ENCODE data around the gene CCT5.

- TF ChIP-seq, protein P1, sequence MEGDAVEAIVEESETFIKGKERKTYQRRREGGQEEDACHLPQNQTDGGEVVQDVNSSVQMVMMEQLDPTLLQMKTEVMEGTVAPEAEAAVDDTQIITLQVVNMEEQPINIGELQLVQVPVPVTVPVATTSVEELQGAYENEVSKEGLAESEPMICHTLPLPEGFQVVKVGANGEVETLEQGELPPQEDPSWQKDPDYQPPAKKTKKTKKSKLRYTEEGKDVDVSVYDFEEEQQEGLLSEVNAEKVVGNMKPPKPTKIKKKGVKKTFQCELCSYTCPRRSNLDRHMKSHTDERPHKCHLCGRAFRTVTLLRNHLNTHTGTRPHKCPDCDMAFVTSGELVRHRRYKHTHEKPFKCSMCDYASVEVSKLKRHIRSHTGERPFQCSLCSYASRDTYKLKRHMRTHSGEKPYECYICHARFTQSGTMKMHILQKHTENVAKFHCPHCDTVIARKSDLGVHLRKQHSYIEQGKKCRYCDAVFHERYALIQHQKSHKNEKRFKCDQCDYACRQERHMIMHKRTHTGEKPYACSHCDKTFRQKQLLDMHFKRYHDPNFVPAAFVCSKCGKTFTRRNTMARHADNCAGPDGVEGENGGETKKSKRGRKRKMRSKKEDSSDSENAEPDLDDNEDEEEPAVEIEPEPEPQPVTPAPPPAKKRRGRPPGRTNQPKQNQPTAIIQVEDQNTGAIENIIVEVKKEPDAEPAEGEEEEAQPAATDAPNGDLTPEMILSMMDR (IDR thresholded peaks at IDR 0.05; ENCODE audit: low read depth, low read length), result no peak
- TF ChIP-seq EZH2phosphoT487 (IDR thresholded peaks at IDR 0.05; ENCODE audit: low read depth), result no peak
These were observed 29.8 kb upstream of the CCT5 start for GRCh38 chr5:10220248-10220647.

All from OCI-LY3 (cell line).